Stimulated activated CD8-positive, alpha-beta memory T cell treated with anti-CD3 and anti-CD28 coated beads, Interleukin-7, amount 100 ng/mL, for 48 hours (primary cell): Measurements from ENCODE around the gene CISD2.
A peak's percentile ranks its signal among the peaks of the same experiment; 100 is the strongest.
"Not testable (repeated sequence)": the region's sequence is repeated elsewhere in the genome, so short reads cannot be mapped to it uniquely, and the experiment has no call there.

Source experiments
- DNase-seq, 2 donors: peaks; one replicate each; pipeline ENCODE4 v3.0.0-alpha.2; 2020; ENCODE audit warnings: low read depth in 1 of 2; ENCODE audit errors: extremely low read depth in 1 of 2

Gene CISD2

DNA sequence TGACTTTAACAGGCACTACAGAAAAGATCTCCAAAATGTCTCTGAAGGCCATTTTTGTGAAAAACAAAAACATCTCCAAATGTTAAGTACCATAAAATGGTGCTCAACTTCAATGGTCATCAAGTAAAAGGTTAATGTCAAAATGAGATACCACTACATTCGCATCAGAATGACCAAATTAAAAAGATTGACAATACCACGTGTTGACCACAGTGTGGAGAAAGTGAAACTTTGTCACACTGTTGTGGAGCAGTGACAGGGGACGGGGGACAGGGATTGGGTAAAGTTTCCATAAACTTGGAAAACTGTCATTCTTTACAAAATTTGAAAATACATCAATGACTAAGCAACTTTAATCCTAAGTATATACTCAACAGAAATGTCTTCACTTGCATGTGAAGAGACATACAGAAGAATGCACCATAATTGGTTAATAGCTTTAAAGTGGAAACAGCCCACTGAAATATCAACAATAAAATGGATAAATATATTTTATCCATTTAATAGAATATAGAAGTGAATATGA lies 19.1 kb upstream of the CISD2 start:
- no peak for DNase-seq

GRCh38 chr4:102850370-102850769 lies 18.4 kb upstream of the CISD2 start:
- DNase-seq, result no peak

GRCh38 chr4:102858828-102859464 lies 9.8 kb upstream of the CISD2 start:
- no peak for DNase-seq

- DNase-seq, result no peak
Measured at GRCh38 chr4:102860611-102861324, 8.0 kb upstream of the CISD2 start.

DNA sequence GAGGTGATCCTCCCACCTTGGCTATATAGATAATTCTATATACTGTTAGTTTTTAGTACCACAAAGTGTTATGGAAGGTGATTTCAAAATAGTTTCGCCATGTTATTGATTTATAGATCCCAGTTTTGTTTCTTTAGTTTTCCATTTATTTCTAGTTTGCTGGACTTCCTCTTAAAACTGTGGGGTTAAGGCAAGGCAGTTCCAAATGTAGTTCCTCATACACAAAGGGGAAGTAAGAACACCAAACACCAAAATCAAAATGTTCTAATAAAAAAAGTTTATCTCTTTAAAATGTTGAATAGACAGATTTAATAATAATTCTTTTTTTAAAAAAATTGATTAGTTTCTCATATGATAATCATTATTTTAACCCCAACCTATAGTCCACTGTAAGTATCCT lies 6.8 kb upstream of the CISD2 start:
- DNase-seq, result no peak

- DNase-seq, result no peak
Measured at GRCh38 chr4:102862747-102863146, 6.0 kb upstream of the CISD2 start.

GRCh38 chr4:102865327-102865726 lies 3.5 kb upstream of the CISD2 start:
- not testable (repeated sequence) for DNase-seq

GRCh38 chr4:102867278-102868152 lies 1.3 kb upstream of the CISD2 start:
- DNase-seq, result no peak

GRCh38 chr4:102868153-102868780 lies 525 bp upstream of the CISD2 start:
- DNase-seq, result no peak

- peak in 1 of 2 donors; percentile 44 for DNase-seq
Measured at GRCh38 chr4:102869569-102870197, 891 bp downstream of the CISD2 start.

- no peak for DNase-seq
Measured at GRCh38 chr4:102871772-102872171, 3.0 kb downstream of the CISD2 start.

- not testable (repeated sequence) for DNase-seq
Measured at GRCh38 chr4:102877477-102878106, 8.8 kb downstream of the CISD2 start.

- DNase-seq, result not testable (repeated sequence)
Measured at GRCh38 chr4:102878349-102878748, 9.6 kb downstream of the CISD2 start.

- DNase-seq, result no peak
Measured at GRCh38 chr4:102878901-102879300, 10.1 kb downstream of the CISD2 start.

- DNase-seq, result no peak
Measured at GRCh38 chr4:102881343-102881742, 12.6 kb downstream of the CISD2 start.

DNA sequence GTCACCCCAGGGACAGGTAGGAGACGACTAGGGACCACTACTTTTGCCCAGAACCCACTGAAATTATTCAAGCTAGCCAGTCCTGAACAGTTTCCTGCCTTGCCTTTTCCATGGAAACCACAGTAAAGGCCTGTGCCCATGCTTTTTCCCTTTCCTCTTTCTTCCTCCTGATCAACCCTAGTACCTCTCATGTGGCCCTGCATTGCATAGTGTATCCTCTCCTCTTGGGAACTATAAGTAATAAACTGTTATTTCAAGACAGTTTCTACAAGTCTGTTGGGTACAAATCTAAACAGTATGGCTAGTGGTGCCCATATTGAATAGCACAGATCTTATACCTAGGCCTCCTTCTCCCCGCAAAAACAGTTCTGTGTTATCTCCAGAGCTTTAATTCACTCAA lies 14.5 kb downstream of the CISD2 start:
- no peak for DNase-seq

DNA sequence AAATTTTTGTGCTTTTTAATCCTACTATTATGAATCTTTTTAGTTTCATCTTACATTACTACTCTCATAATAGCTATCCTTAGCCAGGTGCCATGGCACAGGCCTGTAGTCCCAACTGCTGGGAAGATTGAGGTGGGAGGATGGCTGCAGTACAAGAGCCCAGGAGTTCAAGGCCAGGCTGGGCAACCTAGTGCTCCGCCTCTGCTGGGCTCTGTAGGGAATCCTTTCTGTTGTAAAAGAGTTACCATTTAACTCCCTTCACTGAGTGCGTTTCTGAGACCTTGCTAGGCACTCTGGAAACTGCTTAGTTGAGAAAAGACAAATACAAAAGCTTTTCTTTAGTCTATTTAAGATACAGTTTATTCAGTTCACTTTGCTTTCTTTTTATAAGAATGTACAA lies 19.8 kb downstream of the CISD2 start:
- DNase-seq, result not testable (repeated sequence)

- DNase-seq, result not testable (repeated sequence)
Measured at GRCh38 chr4:102889866-102890265, 21.1 kb downstream of the CISD2 start.

- DNase-seq, result not testable (repeated sequence)
Measured at GRCh38 chr4:102896547-102896946, 27.8 kb downstream of the CISD2 start.

GRCh38 chr4:102897610-102898009 lies 28.8 kb downstream of the CISD2 start:
- not testable (repeated sequence) for DNase-seq
